Sigmoid colon (tissue), 4 donors: ENCODE measurements around the gene OBSL1.

Source experiments
- CTCF ChIP-seq, 4 experiments: fragments of 450-650 bp in 3 of 4; fragments of 200-600 bp in 1 of 4; IDR thresholded peaks; one replicate each; pipeline ENCODE4 v1.5.1; 2016 to 2019; ENCODE audit warnings: antibody characterized with exemption in 4 of 4, mild to moderate bottlenecking in 3 of 4, moderate library complexity in 2 of 4
- EP300 ChIP-seq, 4 donors: sonication (generic); formaldehyde crosslinking; IDR thresholded peaks; one replicate each; pipeline ENCODE4 v1.6.1; 2017; ENCODE audit warnings: antibody characterized with exemption in 4 of 4
- POLR2A ChIP-seq, 2 donors: fragments of 450-650 bp; IDR thresholded peaks; one replicate each; pipeline ENCODE4 v1.6.1; 2016; ENCODE audit warnings: antibody characterized with exemption in 2 of 2, mild to moderate bottlenecking in 2 of 2, moderate library complexity in 2 of 2
- POLR2AphosphoS5 ChIP-seq, 4 donors: sonication (generic); formaldehyde crosslinking; IDR thresholded peaks; one replicate each; pipeline ENCODE4 v1.6.1; 2017; ENCODE audit warnings: antibody characterized with exemption in 4 of 4

- TF ChIP-seq CTCF (IDR thresholded peaks at IDR 0.05) (no peak), POLR2A (IDR thresholded peaks at IDR 0.05) (no peak), EP300 (IDR thresholded peaks at IDR 0.05) (no peak), POLR2AphosphoS5 (IDR thresholded peaks at IDR 0.05) (no peak)
Observed at GRCh38 chr2:219536425-219536824, 34.9 kb downstream of the OBSL1 start.
